K562 (cell line): ENCODE data around the gene CTBS. TPM values are rescaled to one million over a fixed set of nuclear protein-coding genes. Genes with fewer than 3 reads are reported as not detected.

ENCODE experiments used
- BCOR ChIP-seq: fragments of 450-650 bp; IDR thresholded peaks from 2 replicates; pipeline ENCODE4 v1.6.1; 2016
- E2F8 ChIP-seq: fragments of 450-650 bp; IDR thresholded peaks from 2 replicates; pipeline ENCODE4 v1.7.1; 2018; ENCODE audit warnings: mild to moderate bottlenecking, low read depth; ENCODE audit not compliant: partially characterized antibody
- KLF13 ChIP-seq: fragments of 450-650 bp; IDR thresholded peaks from 2 replicates; pipeline ENCODE4 v1.6.1; 2016; ENCODE audit warnings: missing genetic modification characterization, low read depth, mild to moderate bottlenecking, missing compliant biosample characterization, moderate library complexity, borderline replicate concordance
- RBM25 ChIP-seq: fragments of 200-400 bp; formaldehyde crosslinking; IDR thresholded peaks from 2 replicates; pipeline ENCODE4 v1.6.1; 2018; ENCODE audit warnings: low read length, low read depth, moderate library complexity; ENCODE audit not compliant: severe bottlenecking
- TRIM24 ChIP-seq, 2 experiments: fragments of 450-650 bp; IDR thresholded peaks; 2 replicates each; pipeline ENCODE4 v1.6.1; 2016
- ZBTB9 ChIP-seq: fragments of 450-650 bp; formaldehyde crosslinking; IDR thresholded peaks from 2 replicates; pipeline ENCODE4 v1.4.0; 2020; ENCODE audit warnings: mild to moderate bottlenecking, moderate library complexity
- ZEB2 ChIP-seq: fragments of 450-650 bp; IDR thresholded peaks from 2 replicates; pipeline ENCODE4 v1.6.1; 2016
- ZNF217 ChIP-seq: sonication (generic); formaldehyde crosslinking; IDR thresholded peaks from 2 replicates; pipeline ENCODE4 v1.8.0; 2022; ENCODE audit warnings: mild to moderate bottlenecking, missing genetic modification reagents
- ZNF232 ChIP-seq: sonication (generic); formaldehyde crosslinking; IDR thresholded peaks from 2 replicates; pipeline ENCODE4 v1.8.0; 2022; ENCODE audit warnings: mild to moderate bottlenecking, missing genetic modification reagents
- ZNF384 ChIP-seq: IDR thresholded peaks from 2 replicates; pipeline ENCODE4 v1.6.1; 2012; ENCODE audit warnings: low read depth, low read length, improper control_type of control experiment
- ZNF695 ChIP-seq: fragments of 450-650 bp; formaldehyde crosslinking; IDR thresholded peaks from 2 replicates; pipeline ENCODE4 v1.4.0; 2020; ENCODE audit warnings: mild to moderate bottlenecking, moderate library complexity
- polyA plus RNA-seq, 8 experiments: library from polyadenylated mRNA; depleted of rRNA in 4 of 8; stranded (reverse) in 5 of 8; unstranded in 3 of 8; fragments of >200 nt; fragmentation: Nextera tagmentation in 2 of 8; fragmentation: Illumina TruSeq in 1 of 8; extraction: Ambion mirVana in 2 of 8; extraction: Trizol in 1 of 8; gene quantifications; 2 replicates each; pipeline versions ENCODE4 v1.2.1 to v1.2.3, GENCODE V29; 2011 to 2014; ENCODE audit warnings: inconsistent platforms in 1 of 8, missing spikeins in 1 of 8
- total RNA-seq, 7 experiments: library from RNA; depleted of rRNA in 6 of 7; stranded (reverse); fragments of >200 nt in 6 of 7; fragmentation: Illumina TruSeq in 2 of 7; extraction: Trizol in 2 of 7; gene quantifications; 2 replicates each; pipeline versions ENCODE4 v1.2.1 to v1.2.3, GENCODE V29; 2011 to 2021; ENCODE audit warnings: low replicate concordance in 1 of 7

Gene CTBS
- total and polyA plus RNA-seq, 9 of the 15 experiments (the other 6 are each of a cell fraction or from before 2014, with no cell fraction given), result 3.0 to 19.8 (median 9.9) TPM

- TF ChIP-seq ZBTB9 (no peak), ZNF384 (peak; percentile 34; the same call in 1 of the 2 replicates), RBM25 (peak; percentile 51), ZNF232 (CRISPR knock-in tag) (no peak), ZNF217 (CRISPR knock-in tag) (no peak), BCOR (peak; percentile 63; the same call in 1 of the 2 replicates), KLF13 (tag) (no peak), ZNF695 (CRISPR knock-in tag) (no peak), TRIM24 (IDR thresholded peaks at IDR 0.05) (0 out of 4 replicates have a peak, but pooled peaks of 1 of the 2 experiments have one; percentile 19), E2F8 (no peak), ZEB2 (no peak)
- TF ChIP-seq, all 486 proteins: peak for 5
These were observed 65.2 kb downstream of the CTBS start (continued) for GRCh38 chr1:84509029-84509428.
